ENCODE measurements around the gene RHBDL2.
"Not testable (repeated sequence)": the region's sequence is repeated elsewhere in the genome, so short reads cannot be mapped to it uniquely, and the experiment has no call there.

RHBDL2 gene

DNA sequence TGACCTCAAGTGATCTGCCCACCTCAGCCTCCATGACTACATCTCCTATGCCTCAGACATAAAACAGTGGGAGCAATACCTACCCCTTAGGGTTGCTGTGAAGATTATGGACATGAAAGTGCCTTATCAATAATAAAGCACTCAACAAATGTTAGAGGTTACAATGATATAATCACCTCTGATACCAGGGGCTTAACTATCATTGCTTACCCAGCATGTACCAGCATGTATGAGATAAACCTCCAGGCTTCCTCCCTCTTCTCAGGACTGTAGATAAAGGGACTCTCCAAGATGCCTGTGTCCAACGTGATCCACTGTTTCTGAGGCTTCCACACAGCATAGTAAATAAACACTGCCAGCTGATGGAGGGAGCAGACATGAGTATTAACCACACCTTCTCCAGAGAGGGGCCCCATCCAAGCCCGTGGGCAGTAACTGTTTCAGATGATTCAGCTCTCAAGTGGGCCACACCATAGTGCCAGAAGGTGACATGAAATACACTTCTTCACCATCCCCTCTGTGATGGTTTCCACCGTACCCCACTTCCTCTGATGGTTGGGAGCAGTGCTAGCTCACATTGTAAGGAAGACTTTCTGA is 26.2 kb downstream of the RHBDL2 start:
- no peaks in the 10 kb centered on the region for H3K27me3 Mint-ChIP-seq (ENCODE audit: low read depth)
- H3K27ac Mint-ChIP-seq = no peak overlapping the region
- no peaks in the 10 kb centered on the region for H3K9me3 Mint-ChIP-seq
- H3K4me1 Mint-ChIP-seq = no peaks in the 10 kb centered on the region
- peaks cover 6% of the 10 kb centered on the region for H3K36me3 Mint-ChIP-seq (ENCODE audit: low read depth)
- TF ChIP-seq CTCF (IDR thresholded peaks at IDR 0.05; ENCODE audit: unreplicated experiment in 3 of 3) = no peak
- no peak overlapping the region for H3K4me3 Mint-ChIP-seq

- not testable (repeated sequence) for H3K36me3 Mint-ChIP-seq (ENCODE audit: low read depth); H3K4me3 Mint-ChIP-seq; H3K9me3 Mint-ChIP-seq; H3K27me3 Mint-ChIP-seq (ENCODE audit: low read depth); H3K27ac Mint-ChIP-seq; H3K4me1 Mint-ChIP-seq
These were observed 26.7 kb downstream of the RHBDL2 start for GRCh38 chr1:38914908-38915307.

DNA sequence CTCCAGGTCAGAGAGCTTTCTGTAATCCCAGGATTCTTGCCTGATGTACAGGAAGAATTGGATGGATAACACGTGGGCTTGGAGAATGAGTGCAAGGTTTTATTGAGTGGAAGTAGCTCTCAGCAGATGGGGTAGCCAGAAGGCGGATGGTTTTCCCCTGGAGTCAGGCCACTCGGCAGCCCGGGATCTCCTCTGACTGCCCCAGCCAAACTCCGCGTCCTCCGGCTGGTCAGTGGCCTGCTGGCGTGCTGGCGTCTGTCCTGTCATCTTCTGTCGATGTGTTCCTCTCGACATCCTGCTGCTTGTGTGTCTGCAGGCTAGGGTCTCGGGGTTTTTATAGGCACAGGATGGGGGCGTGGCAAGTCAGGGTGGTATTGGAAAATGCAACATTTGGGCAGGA is 32.8 kb downstream of the RHBDL2 start:
- no peak for TF ChIP-seq CTCF (IDR thresholded peaks at IDR 0.05; ENCODE audit: unreplicated experiment in 3 of 3)
- Mint-ChIP-seq H3K9me3 (peaks cover 4% of the 10 kb centered on the region), H3K27me3 (ENCODE audit: low read depth) (no peaks in the 10 kb centered on the region), H3K4me1 (no peaks in the 10 kb centered on the region), H3K4me3 (no peak overlapping the region), H3K36me3 (ENCODE audit: low read depth) (peaks cover 4% of the 10 kb centered on the region), H3K27ac (no peak overlapping the region)

DNA sequence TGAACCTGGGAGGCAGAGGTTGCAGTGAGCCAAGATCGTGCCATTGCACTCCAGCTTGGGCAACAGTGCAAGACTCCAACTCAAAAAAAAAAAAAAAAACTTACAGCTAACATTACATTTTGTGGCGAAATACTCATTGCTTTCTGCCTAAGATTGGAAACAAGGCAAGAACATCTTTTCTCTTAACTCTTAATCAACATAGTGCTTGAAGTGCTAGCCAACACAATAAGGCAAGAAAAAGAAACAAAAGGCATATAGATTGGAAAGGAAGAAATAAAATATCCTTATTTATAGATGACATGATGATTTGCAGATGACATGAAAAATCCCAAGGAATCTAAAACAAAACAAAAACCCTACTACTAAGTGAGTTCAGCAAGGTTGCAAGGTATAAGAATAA is 35.6 kb downstream of the RHBDL2 start:
- Mint-ChIP-seq H3K4me1 (no peaks in the 10 kb centered on the region), H3K27ac (no peak overlapping the region), H3K4me3 (no peak overlapping the region), H3K36me3 (ENCODE audit: low read depth) (peaks cover 4% of the 10 kb centered on the region), H3K27me3 (ENCODE audit: low read depth) (no peaks in the 10 kb centered on the region), H3K9me3 (peaks cover 4% of the 10 kb centered on the region)
- no peak for TF ChIP-seq CTCF (IDR thresholded peaks at IDR 0.05; ENCODE audit: unreplicated experiment in 3 of 3)

DNA sequence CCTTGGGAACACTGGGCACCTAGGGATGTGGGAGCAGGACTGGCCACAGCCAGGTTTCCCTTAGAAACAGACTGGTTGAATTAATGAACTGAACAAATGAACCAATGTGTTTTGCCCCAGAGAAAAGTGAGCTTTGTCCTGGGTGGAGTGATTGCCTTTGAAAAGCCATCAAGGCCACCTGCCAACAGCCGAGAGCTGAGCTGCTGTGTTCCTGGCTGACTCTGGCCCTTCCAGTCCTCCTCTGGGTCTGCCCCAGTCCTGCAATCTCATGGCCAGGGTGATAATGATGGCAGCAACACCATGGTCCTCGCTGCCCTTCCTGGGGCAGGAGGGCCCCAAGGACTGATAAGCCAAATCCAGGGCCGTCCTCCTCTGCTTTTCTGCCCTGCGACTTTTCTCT is 42.1 kb downstream of the RHBDL2 start:
- no peaks in the 10 kb centered on the region for H3K9me3 Mint-ChIP-seq
- no peak overlapping the region for H3K27ac Mint-ChIP-seq

DNA sequence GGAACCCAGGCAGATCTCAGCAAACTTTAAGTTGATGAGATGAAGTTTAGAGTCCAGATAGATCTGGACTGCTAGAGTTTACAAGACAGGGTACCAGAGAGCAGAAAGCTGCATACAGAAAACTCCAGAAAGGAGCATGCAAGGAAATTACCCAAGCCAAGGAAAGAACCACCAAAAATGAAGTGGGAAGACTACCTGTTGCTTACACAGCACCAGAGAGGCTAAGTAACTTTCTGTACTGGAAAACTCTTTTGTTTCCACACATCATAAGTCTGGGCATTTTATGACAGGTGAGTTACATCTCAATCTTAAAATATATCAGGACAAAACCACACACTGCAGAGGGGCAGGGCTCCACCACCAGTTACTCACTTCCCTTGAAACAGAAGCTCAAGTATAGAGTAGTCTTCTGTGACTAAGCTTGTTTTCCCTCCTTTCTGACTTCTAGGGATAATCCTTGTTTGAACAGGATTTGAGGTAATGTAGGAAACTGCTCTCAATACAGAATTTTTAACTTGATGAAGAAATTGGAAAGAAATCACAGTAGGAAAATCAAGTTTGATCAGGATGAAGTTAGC is 42.9 kb downstream of the RHBDL2 start:
- Mint-ChIP-seq H3K9me3 (no peaks in the 10 kb centered on the region), H3K4me1 (no peaks in the 10 kb centered on the region), H3K27me3 (ENCODE audit: low read depth) (no peaks in the 10 kb centered on the region), H3K36me3 (ENCODE audit: low read depth) (no peaks in the 10 kb centered on the region), H3K4me3 (no peak overlapping the region), H3K27ac (no peak overlapping the region)
- TF ChIP-seq CTCF (IDR thresholded peaks at IDR 0.05; ENCODE audit: unreplicated experiment in 3 of 3) = no peak

More for the DNA sequence above, 42.1 kb downstream of the RHBDL2 start:
- H3K4me1 Mint-ChIP-seq = no peaks in the 10 kb centered on the region
- no peak for TF ChIP-seq CTCF (IDR thresholded peaks at IDR 0.05; ENCODE audit: unreplicated experiment in 3 of 3)
- H3K36me3 Mint-ChIP-seq (ENCODE audit: low read depth) = no peaks in the 10 kb centered on the region
- H3K4me3 Mint-ChIP-seq = no peak overlapping the region
- H3K27me3 Mint-ChIP-seq (ENCODE audit: low read depth) = no peaks in the 10 kb centered on the region
